ENCODE results near the gene UNC45B.

The UNC45B gene

GRCh38 chr17:35116845-35117244 lies 30.8 kb upstream of the UNC45B start:
- no peak overlapping the region for H3K4me3 ChIP-seq (ENCODE audit: low read depth, low read length)
- DNase-seq (ENCODE audit: low read depth), result peak; percentile 32
- no peak for TF ChIP-seq CTCF (conservative IDR thresholded peaks at IDR 0.05; ENCODE audit: low read depth, low read length)

- DNase-seq (ENCODE audit: low read depth), result peak; percentile 55
- no peak overlapping the region for H3K4me3 ChIP-seq (ENCODE audit: low read depth, low read length)
- peak; percentile 51 for TF ChIP-seq CTCF (conservative IDR thresholded peaks at IDR 0.05; ENCODE audit: low read depth, low read length)
These were observed 29.6 kb upstream of the UNC45B start for GRCh38 chr17:35117984-35118383.

GRCh38 chr17:35119370-35120165 lies 28.0 kb upstream of the UNC45B start, which contains the start of gene RAD51D:
Gene RAD51D, minus strand, starts transcription at chr17:35119860. Its CDS starts 247 bp downstream, at chr17:35119613.
- peak within 1 kb of the TSS; percentile 89 for H3K4me3 ChIP-seq (ENCODE audit: low read depth, low read length)
- DNase-seq (ENCODE audit: low read depth), result peak; percentile 66
- peak; percentile 67 for TF ChIP-seq CTCF (conservative IDR thresholded peaks at IDR 0.05; ENCODE audit: low read depth, low read length)

- no peak for DNase-seq (ENCODE audit: low read depth)
- no peak for TF ChIP-seq CTCF (conservative IDR thresholded peaks at IDR 0.05; ENCODE audit: low read depth, low read length)
- no peak within 1 kb of the TSS for H3K4me3 ChIP-seq (ENCODE audit: low read depth, low read length)
These were observed 26.3 kb upstream of the UNC45B start, which contains the start of gene FNDC8 for GRCh38 chr17:35121315-35121714. Gene FNDC8, plus strand, starts transcription at chr17:35121615. Its CDS starts 79 bp downstream, at chr17:35121694.

- peak; percentile 34 for DNase-seq (ENCODE audit: low read depth)
- no peak overlapping the region for H3K4me3 ChIP-seq (ENCODE audit: low read depth, low read length)
- TF ChIP-seq CTCF (conservative IDR thresholded peaks at IDR 0.05; ENCODE audit: low read depth, low read length), result no peak
These were observed 19.7 kb upstream of the UNC45B start for GRCh38 chr17:35127751-35128514.

- H3K4me3 ChIP-seq (ENCODE audit: low read depth, low read length), result no peak overlapping the region
- no peak for TF ChIP-seq CTCF (conservative IDR thresholded peaks at IDR 0.05; ENCODE audit: low read depth, low read length)
- no peak for DNase-seq (ENCODE audit: low read depth)
These were observed 18.3 kb upstream of the UNC45B start for GRCh38 chr17:35129154-35129972.
